Esophagus muscularis mucosa (tissue), 4 donors: ENCODE measurements around the gene ARAP1. TPM values are rescaled to one million over a fixed set of nuclear protein-coding genes. Genes with fewer than 3 reads are reported as not detected.

Source experiments
- DNase-seq: peaks from one replicate; pipeline ENCODE4 v3.0.0-alpha.2; 2017; ENCODE audit errors: extremely low spot score
- H3K27ac ChIP-seq, 4 donors: fragments of 200-600 bp; sonication (generic); replicated peaks in 1 of 4; 1 replicate in 3 of 4; 2 replicates in 1 of 4; pipeline ENCODE4 v1.5.1; 2016 to 2019; ENCODE audit warnings: mild to moderate bottlenecking in 1 of 4
- H3K27me3 ChIP-seq, 4 donors: fragments of 200-600 bp; sonication (generic); one replicate each; pipeline versions ENCODE4 v1.5.1 to v1.6.0; 2016 to 2019
- H3K36me3 ChIP-seq, 4 donors: fragments of 200-600 bp; sonication (generic); one replicate each; pipeline ENCODE4 v1.5.1; 2016 to 2019
- H3K4me1 ChIP-seq, 4 donors: fragments of 200-600 bp; sonication (generic); one replicate each; pipeline ENCODE4 v1.5.1; 2016 to 2019
- H3K4me3 ChIP-seq, 4 donors: fragments of 200-600 bp; sonication (generic); 1 replicate in 2 of 4; 2 replicates in 2 of 4; pipeline ENCODE4 v1.5.1; 2016 to 2019; ENCODE audit warnings: mild to moderate bottlenecking in 4 of 4, moderate library complexity in 1 of 4
- H3K9me3 ChIP-seq, 4 donors: fragments of 200-600 bp; sonication (generic); 1 replicate in 3 of 4; 2 replicates in 1 of 4; pipeline ENCODE4 v1.5.1; 2016 to 2019
- CTCF ChIP-seq, 3 experiments: fragments of 200-600 bp in 2 of 3; fragments of 450-650 bp in 1 of 3; sonication (generic) in 2 of 3; IDR thresholded peaks; one replicate each; pipeline ENCODE4 v1.5.1; 2017 to 2019; ENCODE audit warnings: antibody characterized with exemption in 3 of 3, mild to moderate bottlenecking in 2 of 3, moderate library complexity in 1 of 3
- EP300 ChIP-seq: sonication (generic); formaldehyde crosslinking; IDR thresholded peaks from one replicate; pipeline ENCODE4 v1.6.1; 2017; ENCODE audit warnings: antibody characterized with exemption
- POLR2A ChIP-seq: fragments of 450-650 bp; IDR thresholded peaks from one replicate; pipeline ENCODE4 v1.6.1; 2017; ENCODE audit warnings: antibody characterized with exemption, moderate library complexity, mild to moderate bottlenecking, low read depth
- POLR2AphosphoS5 ChIP-seq, 2 donors: sonication (generic); formaldehyde crosslinking; IDR thresholded peaks; one replicate each; pipeline ENCODE4 v1.6.1; 2017; ENCODE audit warnings: antibody characterized with exemption in 2 of 2
- WGBS: methylation state at CpG from one replicate; pipeline ENCODE4 v1.1.5; 2018; 5-methylcytosine and 5-hydroxymethylcytosine counted together
- intact Hi-C: fragments of 100-400 bp; cut with DNase I; formaldehyde crosslinking; loops from one replicate; pipeline ENCODE4 v1.15.1; 2023
- small RNA-seq, 3 donors: library from RNA; depleted of rRNA; stranded (forward); fragments of <200 nt; gene quantifications; one replicate each; pipeline ENCODE3, GENCODE V24; 2016
- total RNA-seq, 4 donors: library from RNA; depleted of rRNA; stranded (reverse); fragments of >200 nt; gene quantifications; one replicate each; pipeline versions ENCODE4 v1.1.0 to v1.2.1, GENCODE V29; 2016

ARAP1 gene
- total RNA-seq, 4 donors from 2014 or later = 83.7 to 115 (median 110) TPM

GRCh38 chr11:72636376-72636775 is 115.8 kb downstream of the ARAP1 start:
- Histone ChIP-seq H3K4me3 (no peak overlapping the region), H3K27ac (peak overlapping the region in 1 of 4 donors; percentile 3), H3K27me3 (no peaks in the 10 kb centered on the region), H3K4me1 (peaks cover 59 to 85% (median 72%) of the 10 kb centered on the region in 4 donors), H3K36me3 (peaks cover 0 to 3% (median 0%) of the 10 kb centered on the region in 4 donors), H3K9me3 (no peaks in the 10 kb centered on the region)
- 78% methylated on average over 2 of the region's 3 CpGs for WGBS
- DNase-seq = no peak
- intact Hi-C loops = no loop called here
- TF ChIP-seq POLR2A (no peak), EP300 (no peak), CTCF (IDR thresholded peaks at IDR 0.05) (no peak), POLR2AphosphoS5 (IDR thresholded peaks at IDR 0.05) (no peak)

- peaks cover 0 to 3% (median 0%) of the 10 kb centered on the region in 4 donors for H3K36me3 ChIP-seq
- no peak overlapping the region for H3K4me3 ChIP-seq
- WGBS = 76% methylated on average over 6 of the region's 6 CpGs
- intact Hi-C loops = no loop called here
- peaks cover 59 to 85% (median 74%) of the 10 kb centered on the region in 4 donors for H3K4me1 ChIP-seq
- H3K27ac ChIP-seq = peak overlapping the region in 1 of 4 donors; percentile 20
- no peak for DNase-seq
- no peaks in the 10 kb centered on the region for H3K9me3 ChIP-seq
- TF ChIP-seq CTCF (IDR thresholded peaks at IDR 0.05) (no peak), POLR2A (no peak), EP300 (no peak), POLR2AphosphoS5 (IDR thresholded peaks at IDR 0.05) (no peak)
- no peaks in the 10 kb centered on the region for H3K27me3 ChIP-seq
Measured at GRCh38 chr11:72635933-72636332, 116.3 kb downstream of the ARAP1 start.

- peak overlapping the region in 2 of 4 donors; percentile 20 to 83 for H3K27ac ChIP-seq
- DNase-seq = no peak
- WGBS = 76% methylated on average over 9 of the region's 9 CpGs
- peaks cover 62 to 87% (median 76%) of the 10 kb centered on the region in 4 donors for H3K4me1 ChIP-seq
- intact Hi-C loops = no loop called here
- no peaks in the 10 kb centered on the region for H3K27me3 ChIP-seq
- H3K9me3 ChIP-seq = no peaks in the 10 kb centered on the region
- peaks cover 0 to 3% (median 0%) of the 10 kb centered on the region in 4 donors for H3K36me3 ChIP-seq
- TF ChIP-seq POLR2A (no peak), POLR2AphosphoS5 (IDR thresholded peaks at IDR 0.05) (no peak), EP300 (no peak), CTCF (IDR thresholded peaks at IDR 0.05) (no peak)
- H3K4me3 ChIP-seq = no peak overlapping the region
Measured at GRCh38 chr11:72635309-72635915, 116.8 kb downstream of the ARAP1 start.

Small RNA genes lying within 50 kb of the gene (small RNA-seq; reads per million reads assigned to genes)
- gene MIR4692 = 0 reads per million in 3 donors
- gene RF00019 = 0 reads per million in 3 donors

Other genes with a start within 250 kb of the ARAP1 start
- 10 to 100 TPM; 40.6 to 68.8 (median 47.6) TPM for gene PDE2A, start 78.0 kb downstream of the ARAP1 start, total RNA-seq
- 10 to 100 TPM; 26.6 to 75.4 (median 58.1) TPM for gene STARD10, start 41.6 kb upstream of the ARAP1 start, total RNA-seq
- 10 to 100 TPM; 11.8 to 19.3 (median 18.2) TPM for gene ATG16L2, start 62.0 kb upstream of the ARAP1 start, total RNA-seq